Common myeloid progenitor, CD34-positive (primary cell): ENCODE data around the gene ERI3.

ENCODE experiments used
- CTCF ChIA-PET: fragments of 350-600 bp; sonication (Branson Sonifier 250); formaldehyde crosslinking; loops from one replicate; lab custom pipeline; 2021; ENCODE audit warnings: antibody characterized with exemption; lab: Charles Lee
- POLR2A ChIA-PET: fragments of 350-600 bp; sonication (Branson Sonifier 250); formaldehyde crosslinking; loops from one replicate; lab custom pipeline; 2021; ENCODE audit warnings: antibody characterized with exemption; lab: Charles Lee
- DNase-seq, 3 donors: peaks; one replicate each; pipeline versions ENCODE4 v3.0.0 to v3.0.0-alpha.2; 2013
- H3K27ac ChIP-seq, 2 experiments: 1 replicate in 1 of 2; 2 replicates in 1 of 2; pipeline ENCODE4 v1.7.0; 2013; ENCODE audit warnings: inconsistent platforms in 2 of 2, low read length in 2 of 2, mild to moderate bottlenecking in 2 of 2, low read depth in 1 of 2, moderate library complexity in 1 of 2; ENCODE audit not compliant: severe bottlenecking in 2 of 2, insufficient read depth in 1 of 2, poor library complexity in 1 of 2
- H3K27me3 ChIP-seq, 5 experiments: replicated peaks in 2 of 5; 1 replicate in 3 of 5; 2 replicates in 2 of 5; pipeline versions ENCODE4 v1.6.1 to v1.7.0; 2013; ENCODE audit warnings: low read length in 4 of 5, mild to moderate bottlenecking in 2 of 5, moderate library complexity in 2 of 5, inconsistent platforms in 1 of 5; ENCODE audit not compliant: insufficient read depth in 5 of 5, control insufficient read depth in 4 of 5
- H3K36me3 ChIP-seq, 4 experiments: 1 replicate in 2 of 4; 2 replicates in 2 of 4; pipeline versions ENCODE4 v1.6.1 to v1.7.0; 2013; ENCODE audit warnings: low read length in 3 of 4, control low read depth in 1 of 4, mild to moderate bottlenecking in 1 of 4; ENCODE audit not compliant: control insufficient read depth in 4 of 4, insufficient read depth in 4 of 4
- H3K4me1 ChIP-seq, 4 experiments: 1 replicate in 3 of 4; 2 replicates in 1 of 4; pipeline versions ENCODE4 v1.6.1 to v1.7.1; 2013; ENCODE audit warnings: low read length in 3 of 4, mild to moderate bottlenecking in 3 of 4, control low read depth in 1 of 4, inconsistent platforms in 1 of 4, moderate library complexity in 1 of 4; ENCODE audit not compliant: control insufficient read depth in 4 of 4, insufficient read depth in 4 of 4; ENCODE audit errors: control extremely low read depth in 1 of 4
- H3K4me3 ChIP-seq, 7 experiments: 1 replicate in 4 of 7; 2 replicates in 3 of 7; pipeline versions ENCODE4 v1.5.1 to v1.7.0; 2013; ENCODE audit warnings: mild to moderate bottlenecking in 7 of 7, low read length in 6 of 7, moderate library complexity in 6 of 7, inconsistent platforms in 2 of 7, low read depth in 2 of 7, control low read depth in 1 of 7; ENCODE audit not compliant: insufficient read depth in 4 of 7, control insufficient read depth in 1 of 7; ENCODE audit errors: extremely low read depth in 1 of 7
- H3K9me3 ChIP-seq, 5 experiments: 1 replicate in 4 of 5; 2 replicates in 1 of 5; pipeline versions ENCODE4 v1.6.1 to v1.7.1; 2013; ENCODE audit warnings: low read length in 4 of 5, mild to moderate bottlenecking in 2 of 5, inconsistent platforms in 1 of 5, low read depth in 1 of 5, moderate library complexity in 1 of 5; ENCODE audit not compliant: control insufficient read depth in 4 of 5, insufficient read depth in 2 of 5; ENCODE audit errors: control extremely low read depth in 1 of 5
- WGBS: methylation state at CpG from one replicate; pipeline ENCODE4 v1.1.5; 2013; ENCODE audit not compliant: insufficient coverage; 5-methylcytosine and 5-hydroxymethylcytosine counted together

ERI3 gene

GRCh38 chr1:44276901-44277300 lies 78.2 kb downstream of the ERI3 start:
- DNase-seq, result no peak
- H3K9me3 ChIP-seq, result no peaks in the 10 kb centered on the region
- ChIA-PET POLR2A (no interaction called here), CTCF (interaction anchor here (1.4 to 1.9 kb wide), 2 partner anchors 9 kb away, joined by 3 to 4 read pairs; no protein-coding TSS in a partner anchor)
- WGBS, result 96% methylated on average over 2 of the region's 2 CpGs
- peaks cover 0 to 9% (median 4%) of the 10 kb centered on the region in 4 experiments for H3K36me3 ChIP-seq
- H3K4me3 ChIP-seq, result no peak overlapping the region
- H3K27me3 ChIP-seq, result no peaks in the 10 kb centered on the region
- no peak overlapping the region for H3K27ac ChIP-seq
- peaks cover 0 to 7% (median 5%) of the 10 kb centered on the region in 4 experiments for H3K4me1 ChIP-seq

- peak in 2 of 3 donors; percentile 13 to 19 for DNase-seq
- CTCF ChIA-PET, result interaction anchor here (1.4 to 2.3 kb wide), 3 partner anchors 9 to 56 kb away, joined by 3 to 5 read pairs (median 4); no protein-coding TSS in a partner anchor
- POLR2A ChIA-PET, result interaction anchor here (0.9 kb wide), 1 partner anchor 96 kb away, joined by 4 read pairs; no protein-coding TSS in a partner anchor
- Histone ChIP-seq H3K4me3 (no peak overlapping the region), H3K36me3 (peaks cover 0 to 7% (median 2%) of the 10 kb centered on the region in 4 experiments), H3K27me3 (no peaks in the 10 kb centered on the region), H3K9me3 (no peaks in the 10 kb centered on the region), H3K4me1 (peaks cover 0 to 7% (median 5%) of the 10 kb centered on the region in 4 experiments), H3K27ac (no peak overlapping the region)
- no CpG with 5 or more reads among the region's 3 CpGs for WGBS
Measured at GRCh38 chr1:44275991-44276405, 79.1 kb downstream of the ERI3 start.

GRCh38 chr1:44275296-44275962 lies 79.6 kb downstream of the ERI3 start:
- peaks cover 0 to 7% (median 5%) of the 10 kb centered on the region in 4 experiments for H3K4me1 ChIP-seq
- no peak for DNase-seq
- POLR2A ChIA-PET, result interaction anchor here (0.9 kb wide), 1 partner anchor 96 kb away, joined by 4 read pairs; no protein-coding TSS in a partner anchor
- 88% methylated on average over 6 of the region's 6 CpGs for WGBS
- H3K36me3 ChIP-seq, result peaks cover 0 to 7% (median 2%) of the 10 kb centered on the region in 4 experiments
- no peaks in the 10 kb centered on the region for H3K9me3 ChIP-seq
- H3K4me3 ChIP-seq, result no peak overlapping the region
- CTCF ChIA-PET, result interaction anchor here (1.2 to 2.3 kb wide), 4 partner anchors 8 to 56 kb away, joined by 3 to 5 read pairs (median 4); no protein-coding TSS in a partner anchor
- H3K27ac ChIP-seq, result no peak overlapping the region
- no peaks in the 10 kb centered on the region for H3K27me3 ChIP-seq

- DNase-seq, result no peak
- WGBS, result 100% methylated on average over 1 of the region's 6 CpGs
- Histone ChIP-seq H3K36me3 (peaks cover 0 to 7% (median 4%) of the 10 kb centered on the region in 4 experiments), H3K4me1 (peaks cover 0 to 7% (median 5%) of the 10 kb centered on the region in 4 experiments), H3K4me3 (no peak overlapping the region), H3K27ac (no peak overlapping the region), H3K27me3 (no peaks in the 10 kb centered on the region), H3K9me3 (no peaks in the 10 kb centered on the region)
- POLR2A ChIA-PET, result no interaction called here
- CTCF ChIA-PET, result interaction anchor here (1.0 to 2.3 kb wide), 6 partner anchors 16 to 56 kb away, joined by 3 to 5 read pairs (median 3); no protein-coding TSS in a partner anchor
Measured at GRCh38 chr1:44273560-44274350, 81.3 kb downstream of the ERI3 start.

- Histone ChIP-seq H3K27ac (no peak overlapping the region), H3K4me3 (no peak overlapping the region), H3K36me3 (peaks cover 2 to 7% (median 4%) of the 10 kb centered on the region in 4 experiments), H3K9me3 (no peaks in the 10 kb centered on the region), H3K4me1 (peaks cover 0 to 7% (median 5%) of the 10 kb centered on the region in 4 experiments), H3K27me3 (no peaks in the 10 kb centered on the region)
- no peak for DNase-seq
- POLR2A ChIA-PET, result no interaction called here
- WGBS, result 100% methylated on average over 2 of the region's 3 CpGs
- CTCF ChIA-PET, result interaction anchor here (1.0 to 2.0 kb wide), 6 partner anchors 16 to 56 kb away, joined by 3 to 4 read pairs (median 3); no protein-coding TSS in a partner anchor
Measured at GRCh38 chr1:44272992-44273391, 82.1 kb downstream of the ERI3 start.

GRCh38 chr1:44271646-44272045 lies 83.4 kb downstream of the ERI3 start:
- H3K27me3 ChIP-seq, result no peaks in the 10 kb centered on the region
- H3K4me3 ChIP-seq, result no peak overlapping the region
- peaks cover 0 to 7% (median 5%) of the 10 kb centered on the region in 4 experiments for H3K4me1 ChIP-seq
- H3K27ac ChIP-seq, result no peak overlapping the region
- no peak for DNase-seq
- POLR2A ChIA-PET, result no interaction called here
- H3K36me3 ChIP-seq, result peaks cover 2 to 8% (median 4%) of the 10 kb centered on the region in 4 experiments
- 97% methylated on average over 3 of the region's 3 CpGs for WGBS
- CTCF ChIA-PET, result interaction anchor here (1.1 to 1.7 kb wide), 4 partner anchors 9 to 52 kb away, joined by 3 read pairs; no protein-coding TSS in a partner anchor
- H3K9me3 ChIP-seq, result no peaks in the 10 kb centered on the region
